A549 (cell line): ENCODE data around the gene CUL3. TPM values are rescaled to one million over a fixed set of nuclear protein-coding genes. Genes with fewer than 3 reads are reported as not detected.

Source experiments
- ATAC-seq, 2 experiments: fragments of 200-7000 bp in 1 of 2; fragments of >200 bp in 1 of 2; cut with Nextera tagmentation in 1 of 2; cut with Tn5 transposase in 1 of 2; 3 replicates each; pipeline versions ENCODE4 v1.8.0 to v1.9.1; 2018 to 2020; ENCODE audit warnings: mild to moderate bottlenecking in 1 of 2, moderate library complexity in 1 of 2
- CTCF ChIA-PET: fragments of 300-600 bp; sonication (Branson Sonifier 250); formaldehyde crosslinking; extraction: SDS; loops from one replicate; lab custom pipeline; 2021; ENCODE audit warnings: antibody characterized with exemption, inconsistent platforms; lab: Yijun Ruan, JAX
- POLR2A ChIA-PET: fragments of 350-600 bp; formaldehyde crosslinking; extraction: SDS; loops from one replicate; lab custom pipeline; 2021; ENCODE audit warnings: antibody characterized with exemption, inconsistent platforms; lab: Yijun Ruan, JAX
- DNase-seq, 2 experiments: peaks; one replicate each; pipeline versions ENCODE4 v3.0.0 to v3.0.0-alpha.2; 2011 to 2016; ENCODE audit warnings: low read depth in 1 of 2, low spot score in 1 of 2
- FAIRE-seq: peaks from 2 replicates; lab custom pipeline; 2011; peaks lifted over from hg19 to GRCh38; lab: Jason Lieb, UNC
- H3K27ac ChIP-seq, 2 experiments: fragments of >200 bp; sonication (Bioruptor Twin); formaldehyde crosslinking; 3 replicates each; pipeline ENCODE4 v1.5.1; 2016 to 2017
- H3K4me1 ChIP-seq: fragments of >200 bp; sonication (Bioruptor Twin); formaldehyde crosslinking; 3 replicates; pipeline ENCODE4 v1.6.1; 2016
- H3K4me2 ChIP-seq: fragments of >200 bp; sonication (Bioruptor Twin); formaldehyde crosslinking; 3 replicates; pipeline ENCODE4 v1.6.1; 2016
- H3K4me3 ChIP-seq: fragments of >200 bp; sonication (Bioruptor Twin); formaldehyde crosslinking; 3 replicates; pipeline ENCODE4 v1.5.1; 2016
- H3K9me3 ChIP-seq: fragments of >200 bp; sonication (Bioruptor Twin); formaldehyde crosslinking; 3 replicates; pipeline ENCODE4 v1.6.1; 2016
- GATA3 ChIP-seq: IDR thresholded peaks from 2 replicates; pipeline ENCODE4 v1.6.1; 2012; ENCODE audit warnings: borderline replicate concordance
- HDAC2 ChIP-seq: fragments of 200-600 bp; sonication (generic); IDR thresholded peaks from 2 replicates; pipeline ENCODE4 v1.6.1; 2016
- HEYL ChIP-seq: fragments of 250-450 bp; sonication (Bioruptor Pico); IDR thresholded peaks from 2 replicates; pipeline ENCODE4 v1.8.0; 2021; ENCODE audit warnings: mild to moderate bottlenecking, moderate library complexity
- HMGXB4 ChIP-seq: fragments of 250-450 bp; sonication (Bioruptor Pico); IDR thresholded peaks from 2 replicates; pipeline ENCODE4 v1.5.0; 2021; ENCODE audit warnings: mild to moderate bottlenecking, moderate library complexity, borderline replicate concordance
- HOXB13 ChIP-seq: fragments of 250-450 bp; sonication (Bioruptor Pico); IDR thresholded peaks from 2 replicates; pipeline ENCODE4 v1.5.0; 2020; ENCODE audit warnings: low read depth, mild to moderate bottlenecking, moderate library complexity
- HOXB5 ChIP-seq: fragments of 250-450 bp; sonication (Bioruptor Pico); IDR thresholded peaks from 2 replicates; pipeline ENCODE4 v1.5.0; 2020; ENCODE audit warnings: mild to moderate bottlenecking, moderate library complexity
- JUN ChIP-seq, 2 experiments: fragments of >200 bp; sonication (Bioruptor Twin); formaldehyde crosslinking; IDR thresholded peaks; 2 replicates in 1 of 2; 3 replicates in 1 of 2; pipeline ENCODE4 v1.6.1; 2016 to 2017
- KDM5A ChIP-seq: fragments of 200-600 bp; sonication (generic); IDR thresholded peaks from 2 replicates; pipeline ENCODE4 v1.6.1; 2016; ENCODE audit warnings: antibody characterized with exemption, mild to moderate bottlenecking
- MAFK ChIP-seq: fragments of 450-650 bp; IDR thresholded peaks from 2 replicates; pipeline ENCODE4 v1.6.1; 2014; ENCODE audit not compliant: partially characterized antibody
- NFE2L2 ChIP-seq: fragments of 150-350 bp; conservative IDR thresholded peaks from 2 replicates; pipeline ENCODE4 v1.6.1; 2014; ENCODE audit warnings: low read length
- PHF8 ChIP-seq: fragments of 200-600 bp; sonication (generic); IDR thresholded peaks from 2 replicates; pipeline ENCODE4 v1.6.1; 2016; ENCODE audit warnings: low read depth, mild to moderate bottlenecking, antibody characterized with exemption, moderate library complexity, borderline replicate concordance
- REST ChIP-seq: fragments of 200-600 bp; sonication (generic); IDR thresholded peaks from 2 replicates; pipeline ENCODE4 v1.6.1; 2016; ENCODE audit warnings: antibody characterized with exemption, mild to moderate bottlenecking, moderate library complexity
- RNF2 ChIP-seq: fragments of 200-600 bp; sonication (generic); IDR thresholded peaks from 2 replicates; pipeline ENCODE4 v1.6.1; 2016; ENCODE audit warnings: low read depth, mild to moderate bottlenecking, antibody characterized with exemption, moderate library complexity, borderline replicate concordance
- SMC3 ChIP-seq: fragments of >200 bp; sonication (Bioruptor Twin); formaldehyde crosslinking; IDR thresholded peaks from 3 replicates; pipeline ENCODE4 v1.6.1; 2018; ENCODE audit warnings: inconsistent platforms
- ZSCAN20 ChIP-seq: fragments of 250-450 bp; sonication (Bioruptor Pico); IDR thresholded peaks from 2 replicates; pipeline ENCODE4 v1.8.0; 2022; ENCODE audit warnings: mild to moderate bottlenecking, moderate library complexity
- WGBS: methylation state at CpG from one replicate; pipeline ENCODE4 v1.1.6; 2017; ENCODE audit errors: missing lambda C conversion rate; 5-methylcytosine and 5-hydroxymethylcytosine counted together
- polyA plus RNA-seq, 4 experiments: library from polyadenylated mRNA; depleted of rRNA in 3 of 4; stranded (reverse); fragments of >200 nt; fragmentation: RNase III in 1 of 4; extraction: RNeasy Plus Mini Kit Qiagen cat#74134 plus additional on column Dnase treatment in 1 of 4; gene quantifications; 2 replicates in 3 of 4; 3 replicates in 1 of 4; pipeline ENCODE4 v1.2.3, GENCODE V29; 2011 to 2017
- TF ChIP-seq, protein P1 (sequence below): fragments of >200 bp; sonication (Bioruptor Twin); formaldehyde crosslinking; IDR thresholded peaks from 3 replicates; pipeline ENCODE4 v1.6.1; 2016
- TF ChIP-seq, protein P2 (sequence below): fragments of 250-450 bp; sonication (Bioruptor Pico); IDR thresholded peaks from 2 replicates; pipeline ENCODE4 v1.5.0; 2020; ENCODE audit warnings: low read depth, mild to moderate bottlenecking, moderate library complexity

CUL3 gene
- polyA plus RNA-seq, 2 of the 4 experiments (the other 2 are of a cell fraction): 70.5 to 73.9 TPM

GRCh38 chr2:224579411-224579810 lies 5.8 kb downstream of the CUL3 start (continued):
- TF ChIP-seq HMGXB4 (CRISPR knock-in tag) (no peak), REST (no peak), HDAC2 (no peak)

DNA sequence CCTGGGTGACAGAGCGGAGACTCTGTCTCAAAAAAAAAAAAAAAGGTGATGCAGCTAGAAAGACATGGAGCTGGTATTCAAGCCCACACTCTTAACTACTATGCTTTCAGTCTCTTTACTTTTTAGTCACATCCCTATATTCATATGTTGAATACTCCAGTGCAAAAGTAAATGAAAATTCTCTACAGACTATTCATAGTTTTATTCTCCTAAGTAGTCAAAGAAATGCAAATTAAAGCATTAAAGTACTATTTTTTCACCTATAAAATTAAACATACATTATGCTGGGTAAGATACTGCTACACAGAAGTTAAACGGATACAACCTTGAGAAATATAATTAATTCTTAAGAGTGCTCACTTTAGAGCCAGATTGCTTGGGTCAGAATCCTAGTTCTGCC lies 7.6 kb downstream of the CUL3 start:
- no peak for DNase-seq
- WGBS: 87% methylated on average over 2 of the region's 2 CpGs
- TF ChIP-seq NFE2L2 (no peak), HOXB13 (CRISPR knock-in tag) (no peak), GATA3 (no peak), HEYL (CRISPR knock-in tag) (no peak)
- ChIA-PET POLR2A (no interaction called here), CTCF (interaction anchor here (0.7 to 1.6 kb wide), 2 partner anchors 15 to 68 kb away, joined by 3 read pairs; no protein-coding TSS in a partner anchor)
- H3K4me2 ChIP-seq: no peak overlapping the region
- no peak for ATAC-seq
- H3K27ac ChIP-seq: no peak overlapping the region
- no peaks in the 10 kb centered on the region for H3K9me3 ChIP-seq
- H3K4me1 ChIP-seq: peaks cover 58% of the 10 kb centered on the region
- FAIRE-seq: no peak
- H3K4me3 ChIP-seq: no peak overlapping the region

- TF ChIP-seq, protein P1, sequence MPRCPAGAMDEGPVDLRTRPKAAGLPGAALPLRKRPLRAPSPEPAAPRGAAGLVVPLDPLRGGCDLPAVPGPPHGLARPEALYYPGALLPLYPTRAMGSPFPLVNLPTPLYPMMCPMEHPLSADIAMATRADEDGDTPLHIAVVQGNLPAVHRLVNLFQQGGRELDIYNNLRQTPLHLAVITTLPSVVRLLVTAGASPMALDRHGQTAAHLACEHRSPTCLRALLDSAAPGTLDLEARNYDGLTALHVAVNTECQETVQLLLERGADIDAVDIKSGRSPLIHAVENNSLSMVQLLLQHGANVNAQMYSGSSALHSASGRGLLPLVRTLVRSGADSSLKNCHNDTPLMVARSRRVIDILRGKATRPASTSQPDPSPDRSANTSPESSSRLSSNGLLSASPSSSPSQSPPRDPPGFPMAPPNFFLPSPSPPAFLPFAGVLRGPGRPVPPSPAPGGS: no peak
- peak; percentile 82 for TF ChIP-seq MAFK
- DNase-seq (no peak), ATAC-seq (no peak), FAIRE-seq (no peak)
- H3K4me1 ChIP-seq: peaks cover 65% of the 10 kb centered on the region
- CTCF ChIA-PET: interaction anchor here (0.7 to 1.9 kb wide), 3 partner anchors 16 to 451 kb away, joined by 3 to 5 read pairs (median 3); no protein-coding TSS in a partner anchor
- 83% methylated on average over 5 of the region's 5 CpGs for WGBS
- no peak overlapping the region for H3K27ac ChIP-seq
- no peak overlapping the region for H3K4me3 ChIP-seq
- POLR2A ChIA-PET: no interaction called here
- peak overlapping the region; percentile 8; the same call in 2 of the 3 replicates for H3K4me2 ChIP-seq
- no peaks in the 10 kb centered on the region for H3K9me3 ChIP-seq
These were observed 9.0 kb downstream of the CUL3 start for GRCh38 chr2:224576088-224576715.

DNA sequence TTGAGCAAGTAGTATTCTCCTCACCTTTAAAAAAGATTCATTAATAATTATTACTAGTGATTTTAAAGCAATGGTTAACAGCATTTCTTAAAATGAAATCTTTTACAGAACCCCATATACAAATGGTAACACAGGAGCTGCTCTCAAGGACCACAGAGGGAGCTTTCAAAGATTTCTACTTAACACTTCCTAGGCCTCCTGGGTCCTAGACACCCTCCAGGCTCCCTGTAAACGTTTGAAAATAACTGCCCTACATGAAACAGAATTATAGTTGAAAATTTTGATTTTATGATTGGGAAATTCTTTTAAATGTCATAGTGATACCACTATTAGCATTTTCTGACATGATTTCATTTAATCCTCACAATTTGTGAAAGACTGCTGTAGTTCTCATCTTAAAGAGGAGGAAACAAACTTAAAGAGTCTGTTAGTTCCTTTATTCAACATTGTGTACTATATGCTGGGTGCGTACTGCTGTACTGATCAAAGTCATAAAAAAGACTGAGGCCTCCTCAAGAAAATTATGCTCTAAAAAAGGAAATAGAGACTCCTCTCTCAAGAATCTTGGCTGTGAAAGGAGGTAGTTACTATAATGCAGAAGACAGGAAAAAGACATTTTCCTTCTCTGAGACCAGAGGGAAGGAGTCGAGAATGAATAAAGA lies 10.6 kb downstream of the CUL3 start:
- peaks cover 73% of the 10 kb centered on the region for H3K4me1 ChIP-seq
- no peak for FAIRE-seq
- 50% methylated on average over 3 of the region's 3 CpGs for WGBS
- H3K4me2 ChIP-seq: peak overlapping the region; percentile 29; the same call in 2 of the 3 replicates
- H3K27ac ChIP-seq: no peak overlapping the region
- no peak overlapping the region for H3K4me3 ChIP-seq
- ChIA-PET CTCF (interaction anchor here (1.3 to 1.5 kb wide), 2 partner anchors 14 to 72 kb away, joined by 3 to 4 read pairs; no protein-coding TSS in a partner anchor), POLR2A (no interaction called here)
- DNase-seq: no peak
- peak in 1 of 2 experiments; percentile 37; a peak in 1 of 6 replicates for ATAC-seq
- no peaks in the 10 kb centered on the region for H3K9me3 ChIP-seq
- TF ChIP-seq SMC3 (no peak), MAFK (no peak), JUN (IDR thresholded peaks at IDR 0.05) (no peak), RNF2 (no peak), KDM5A (no peak), NFE2L2 (no peak), PHF8 (no peak), ZSCAN20 (no peak), REST (no peak), HOXB5 (CRISPR knock-in tag) (no peak)
- TF ChIP-seq, protein P2, sequence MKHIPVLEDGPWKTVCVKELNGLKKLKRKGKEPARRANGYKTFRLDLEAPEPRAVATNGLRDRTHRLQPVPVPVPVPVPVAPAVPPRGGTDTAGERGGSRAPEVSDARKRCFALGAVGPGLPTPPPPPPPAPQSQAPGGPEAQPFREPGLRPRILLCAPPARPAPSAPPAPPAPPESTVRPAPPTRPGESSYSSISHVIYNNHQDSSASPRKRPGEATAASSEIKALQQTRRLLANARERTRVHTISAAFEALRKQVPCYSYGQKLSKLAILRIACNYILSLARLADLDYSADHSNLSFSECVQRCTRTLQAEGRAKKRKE (CRISPR knock-in tag): no peak
